Fibroblast of the conjunctiva (primary cell): ENCODE data around the gene ORC6.
"Not testable (repeated sequence)": the region's sequence is repeated elsewhere in the genome, so short reads cannot be mapped to it uniquely, and the experiment has no call there.

Experiments
- DNase-seq: peaks from one replicate; pipeline ENCODE4 v3.0.0-alpha.2; 2010; ENCODE audit warnings: low read depth

Gene ORC6

GRCh38 chr16:46689365-46690280, at the start of gene ORC6:
Gene ORC6 (plus strand): TSS chr16:46689659. CDS start chr16:46689706, 47 bp downstream.
- peak; percentile 93 for DNase-seq

GRCh38 chr16:46648656-46649055, 40.8 kb upstream of the ORC6 start:
- no peak for DNase-seq

- DNase-seq = no peak
These were observed 39.7 kb upstream of the ORC6 start for GRCh38 chr16:46649588-46650253.

GRCh38 chr16:46650254-46650623, 39.2 kb upstream of the ORC6 start:
- DNase-seq = peak; percentile 43

GRCh38 chr16:46651305-46651704, 38.2 kb upstream of the ORC6 start:
- DNase-seq = no peak

GRCh38 chr16:46658925-46659324, 30.5 kb upstream of the ORC6 start:
- no peak for DNase-seq

GRCh38 chr16:46662123-46662522, 27.3 kb upstream of the ORC6 start:
- no peak for DNase-seq

- peak; percentile 44 for DNase-seq
These were observed 16.0 kb upstream of the ORC6 start for GRCh38 chr16:46673320-46674013.

- DNase-seq = not testable (repeated sequence)
These were observed 11.5 kb upstream of the ORC6 start for GRCh38 chr16:46677943-46678342.

GRCh38 chr16:46681867-46682266, 7.6 kb upstream of the ORC6 start:
- not testable (repeated sequence) for DNase-seq

- DNase-seq = no peak
These were observed 2.5 kb upstream of the ORC6 start for GRCh38 chr16:46686815-46687473.

- DNase-seq = no peak
These were observed 2.0 kb upstream of the ORC6 start for GRCh38 chr16:46687486-46687885.

GRCh38 chr16:46688101-46688653, 1.3 kb upstream of the ORC6 start:
- DNase-seq = no peak

GRCh38 chr16:46688654-46689364, 650 bp upstream of the ORC6 start, which contains the start of gene VPS35:
Gene VPS35 (minus strand): TSS chr16:46689178. CDS start chr16:46689133, 45 bp downstream.
- peak; percentile 99 for DNase-seq

GRCh38 chr16:46690281-46691178, 1.1 kb downstream of the ORC6 start:
- DNase-seq = no peak

- DNase-seq = no peak
These were observed 2.3 kb downstream of the ORC6 start for GRCh38 chr16:46691726-46692125.

- DNase-seq = no peak
These were observed 4.1 kb downstream of the ORC6 start for GRCh38 chr16:46693598-46693997.

- DNase-seq = no peak
These were observed 6.5 kb downstream of the ORC6 start for GRCh38 chr16:46695937-46696336.

- DNase-seq = no peak
These were observed 7.5 kb downstream of the ORC6 start for GRCh38 chr16:46696957-46697356.

GRCh38 chr16:46700048-46700447, 10.6 kb downstream of the ORC6 start:
- DNase-seq = no peak
